ENCODE data around the gene TRAF3IP1.

Gene TRAF3IP1

DNA sequence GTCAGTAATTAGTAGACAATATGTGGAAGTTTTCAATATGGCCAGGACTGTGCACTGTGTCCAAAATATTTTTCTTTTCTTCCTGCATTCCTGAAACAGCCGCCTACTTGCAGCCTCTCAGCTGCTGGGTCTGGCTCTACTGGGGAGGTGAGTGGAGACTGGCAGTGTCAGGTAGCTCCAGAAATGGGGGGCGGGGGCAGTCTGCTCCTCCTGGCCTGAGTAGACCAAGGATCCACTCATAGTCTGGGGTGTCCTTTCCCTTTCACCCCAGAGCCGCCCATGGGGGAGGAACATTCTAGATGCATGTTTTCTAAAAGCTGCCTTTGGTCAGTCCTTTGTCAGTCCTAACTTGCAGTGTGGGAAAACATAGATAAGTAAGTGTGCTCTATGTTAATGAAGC is 23.7 kb downstream of the TRAF3IP1 start:
- Histone ChIP-seq H3K27me3 (no peaks in the 10 kb centered on the region), H3K4me1 (ENCODE audit: control insufficient read depth in 1 of 2, insufficient read depth in 1 of 2, low read depth in 1 of 2, low read length in 1 of 2) (no peaks in the 10 kb centered on the region), H3K9me3 (no peaks in the 10 kb centered on the region), H3K4me3 (ENCODE audit: low read depth in 1 of 2, low read length in 1 of 2) (no peak overlapping the region), H3K36me3 (no peaks in the 10 kb centered on the region), H3K27ac (no peak overlapping the region)
- TF ChIP-seq, protein P1, sequence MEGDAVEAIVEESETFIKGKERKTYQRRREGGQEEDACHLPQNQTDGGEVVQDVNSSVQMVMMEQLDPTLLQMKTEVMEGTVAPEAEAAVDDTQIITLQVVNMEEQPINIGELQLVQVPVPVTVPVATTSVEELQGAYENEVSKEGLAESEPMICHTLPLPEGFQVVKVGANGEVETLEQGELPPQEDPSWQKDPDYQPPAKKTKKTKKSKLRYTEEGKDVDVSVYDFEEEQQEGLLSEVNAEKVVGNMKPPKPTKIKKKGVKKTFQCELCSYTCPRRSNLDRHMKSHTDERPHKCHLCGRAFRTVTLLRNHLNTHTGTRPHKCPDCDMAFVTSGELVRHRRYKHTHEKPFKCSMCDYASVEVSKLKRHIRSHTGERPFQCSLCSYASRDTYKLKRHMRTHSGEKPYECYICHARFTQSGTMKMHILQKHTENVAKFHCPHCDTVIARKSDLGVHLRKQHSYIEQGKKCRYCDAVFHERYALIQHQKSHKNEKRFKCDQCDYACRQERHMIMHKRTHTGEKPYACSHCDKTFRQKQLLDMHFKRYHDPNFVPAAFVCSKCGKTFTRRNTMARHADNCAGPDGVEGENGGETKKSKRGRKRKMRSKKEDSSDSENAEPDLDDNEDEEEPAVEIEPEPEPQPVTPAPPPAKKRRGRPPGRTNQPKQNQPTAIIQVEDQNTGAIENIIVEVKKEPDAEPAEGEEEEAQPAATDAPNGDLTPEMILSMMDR (IDR thresholded peaks at IDR 0.05), result no peak

DNA sequence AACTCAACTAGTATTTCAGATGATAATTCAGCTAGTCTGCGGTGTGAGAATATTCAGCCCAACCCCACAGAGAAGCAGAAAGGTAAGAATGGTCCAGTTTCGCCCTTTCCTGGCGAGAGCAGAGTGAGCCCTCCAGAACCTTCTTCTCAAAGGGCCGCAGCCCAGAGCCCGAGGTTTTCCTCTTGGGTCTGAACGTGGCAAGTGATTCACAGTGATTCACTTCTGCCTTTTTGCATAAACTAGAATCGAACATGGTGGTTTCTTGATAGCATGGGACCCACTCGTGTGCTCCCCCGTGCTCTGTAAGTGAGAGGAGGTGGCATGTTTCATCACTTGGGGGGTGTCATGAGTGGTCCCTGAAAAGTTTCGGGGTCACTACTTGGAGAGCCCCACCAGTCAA is 24.2 kb downstream of the TRAF3IP1 start:
- Histone ChIP-seq H3K4me1 (ENCODE audit: control insufficient read depth in 1 of 2, insufficient read depth in 1 of 2, low read depth in 1 of 2, low read length in 1 of 2) (no peaks in the 10 kb centered on the region), H3K4me3 (ENCODE audit: low read depth in 1 of 2, low read length in 1 of 2) (no peak overlapping the region), H3K9me3 (no peaks in the 10 kb centered on the region), H3K36me3 (no peaks in the 10 kb centered on the region), H3K27ac (no peak overlapping the region), H3K27me3 (no peaks in the 10 kb centered on the region)
- TF ChIP-seq, protein P1 (IDR thresholded peaks at IDR 0.05), result no peak

DNA sequence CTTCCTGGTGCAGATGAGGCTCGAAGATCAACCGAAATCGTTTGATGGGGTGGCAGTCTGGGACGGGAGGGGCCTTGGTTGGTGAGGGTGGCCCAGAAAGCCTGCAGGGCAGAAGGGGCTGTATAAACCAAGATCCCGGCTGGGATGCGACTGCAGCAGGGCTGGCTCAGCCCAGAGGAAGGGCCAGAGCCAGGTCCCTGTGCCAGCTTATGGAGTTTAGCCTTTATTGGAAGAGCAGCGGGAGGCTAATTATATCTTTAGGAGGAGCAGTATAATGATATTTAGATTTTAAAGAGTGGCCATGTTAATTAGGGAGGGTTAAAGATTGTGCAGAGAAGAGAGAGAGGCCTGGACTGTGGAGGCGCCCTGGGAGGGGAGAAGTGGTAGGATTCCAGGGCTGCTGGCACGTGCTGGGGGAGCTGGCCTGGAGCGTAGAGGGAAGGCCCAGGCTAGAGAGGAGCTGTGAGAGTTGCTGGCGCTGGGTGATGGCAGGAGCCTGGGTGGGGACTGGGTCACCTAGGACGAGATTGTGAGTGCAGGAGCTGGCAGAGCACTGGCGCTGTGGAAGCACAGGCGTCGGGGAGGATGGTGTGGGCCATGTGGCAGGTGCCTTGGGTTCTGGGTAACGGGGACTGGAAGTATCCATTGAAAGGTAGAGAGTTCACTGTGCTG is 25.1 kb downstream of the TRAF3IP1 start:
- Histone ChIP-seq H3K4me1 (ENCODE audit: control insufficient read depth in 1 of 2, insufficient read depth in 1 of 2, low read depth in 1 of 2, low read length in 1 of 2) (no peaks in the 10 kb centered on the region), H3K36me3 (no peaks in the 10 kb centered on the region), H3K9me3 (no peaks in the 10 kb centered on the region), H3K27me3 (no peaks in the 10 kb centered on the region), H3K27ac (no peak overlapping the region), H3K4me3 (ENCODE audit: low read depth in 1 of 2, low read length in 1 of 2) (no peak overlapping the region)
- TF ChIP-seq, protein P1 (IDR thresholded peaks at IDR 0.05), result no peak

DNA sequence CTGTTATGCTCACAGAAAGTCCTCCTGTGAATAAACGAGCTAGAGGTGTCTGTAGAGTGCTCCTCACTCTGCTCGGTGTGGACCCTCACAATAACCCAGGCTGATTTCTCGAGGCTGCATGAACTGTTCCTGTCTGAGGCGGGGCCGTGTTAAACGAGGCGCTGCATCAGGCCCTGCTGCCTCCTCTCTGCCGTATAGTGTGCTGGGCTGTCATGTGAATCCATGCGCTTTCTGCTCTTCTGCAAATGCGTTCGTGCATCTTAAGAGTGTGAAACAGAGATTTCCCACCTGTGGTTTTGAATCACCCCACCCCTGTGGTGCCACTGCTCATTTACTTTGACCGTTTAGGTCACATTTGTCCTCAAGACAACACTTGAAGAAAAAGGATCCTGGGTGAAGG is 26.2 kb downstream of the TRAF3IP1 start:
- no peaks in the 10 kb centered on the region for H3K4me1 ChIP-seq (ENCODE audit: control insufficient read depth in 1 of 2, insufficient read depth in 1 of 2, low read depth in 1 of 2, low read length in 1 of 2)
- H3K9me3 ChIP-seq, result no peaks in the 10 kb centered on the region
- no peaks in the 10 kb centered on the region for H3K27me3 ChIP-seq
- no peaks in the 10 kb centered on the region for H3K36me3 ChIP-seq
- TF ChIP-seq, protein P1 (IDR thresholded peaks at IDR 0.05), result no peak
- H3K4me3 ChIP-seq (ENCODE audit: low read depth in 1 of 2, low read length in 1 of 2), result no peak overlapping the region
- no peak overlapping the region for H3K27ac ChIP-seq

DNA sequence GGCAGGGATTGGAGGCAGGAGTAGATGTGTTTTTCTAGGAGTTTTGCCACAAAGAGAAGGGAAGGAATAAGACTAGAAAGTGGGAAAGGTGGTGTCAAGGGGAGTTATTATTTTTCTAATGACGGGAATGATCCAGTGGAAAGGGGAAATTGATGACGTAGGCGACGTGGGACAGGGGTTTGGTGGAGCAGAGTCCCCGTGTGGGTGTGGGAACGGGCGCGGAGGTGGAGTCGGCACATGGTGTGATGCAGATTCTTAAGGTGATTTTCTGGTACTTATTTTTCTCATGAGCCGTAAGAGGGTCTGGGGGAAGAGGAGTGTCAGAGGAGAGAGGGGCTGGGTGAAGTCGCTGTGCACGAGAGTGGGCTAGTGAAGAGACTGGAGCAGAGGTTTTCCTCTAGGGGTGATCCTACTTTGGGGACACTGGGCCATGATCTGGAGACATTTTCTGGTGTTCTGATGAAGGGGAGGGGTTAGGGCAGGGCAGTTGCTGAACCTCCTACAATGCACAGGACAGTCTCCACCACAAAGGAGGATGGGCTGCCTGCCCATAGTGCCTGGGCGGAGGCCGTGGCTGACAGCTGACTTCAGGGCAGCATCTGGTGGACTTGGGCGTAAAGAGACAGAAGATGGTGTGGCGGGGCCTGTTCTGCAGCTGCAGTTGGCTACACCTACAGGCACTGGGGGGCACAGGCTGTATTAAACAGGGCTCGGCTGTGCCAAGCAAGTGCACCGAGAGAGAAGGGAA is 30.0 kb downstream of the TRAF3IP1 start:
- Histone ChIP-seq H3K9me3 (no peaks in the 10 kb centered on the region), H3K4me1 (ENCODE audit: control insufficient read depth in 1 of 2, insufficient read depth in 1 of 2, low read depth in 1 of 2, low read length in 1 of 2) (no peaks in the 10 kb centered on the region), H3K4me3 (ENCODE audit: low read depth in 1 of 2, low read length in 1 of 2) (no peak overlapping the region), H3K27me3 (no peaks in the 10 kb centered on the region), H3K27ac (no peak overlapping the region), H3K36me3 (no peaks in the 10 kb centered on the region)
- TF ChIP-seq, protein P1 (IDR thresholded peaks at IDR 0.05), result no peak

All from neutrophil (primary cell).